Measurements from ENCODE around the gene MID2.

DNA sequence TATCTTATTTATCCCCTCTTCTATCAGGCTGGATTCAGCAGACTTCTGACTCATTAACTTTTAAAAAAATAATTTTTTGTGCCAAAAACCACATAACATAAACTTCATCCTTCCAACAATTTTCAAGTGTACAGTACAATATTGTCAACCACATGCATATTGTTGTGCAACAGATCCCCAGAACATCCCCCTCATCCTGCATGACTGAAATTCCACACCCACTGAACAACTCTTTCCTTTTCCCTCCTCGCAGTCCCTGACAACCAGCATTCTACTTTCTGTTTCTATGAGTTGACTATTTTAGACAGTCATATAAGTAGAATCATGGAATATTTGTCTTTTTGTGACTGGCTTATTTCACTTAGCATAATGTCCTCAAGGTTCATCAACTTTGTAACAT lies 2.2 kb upstream of the MID2 start:
- TF ChIP-seq, protein P1, sequence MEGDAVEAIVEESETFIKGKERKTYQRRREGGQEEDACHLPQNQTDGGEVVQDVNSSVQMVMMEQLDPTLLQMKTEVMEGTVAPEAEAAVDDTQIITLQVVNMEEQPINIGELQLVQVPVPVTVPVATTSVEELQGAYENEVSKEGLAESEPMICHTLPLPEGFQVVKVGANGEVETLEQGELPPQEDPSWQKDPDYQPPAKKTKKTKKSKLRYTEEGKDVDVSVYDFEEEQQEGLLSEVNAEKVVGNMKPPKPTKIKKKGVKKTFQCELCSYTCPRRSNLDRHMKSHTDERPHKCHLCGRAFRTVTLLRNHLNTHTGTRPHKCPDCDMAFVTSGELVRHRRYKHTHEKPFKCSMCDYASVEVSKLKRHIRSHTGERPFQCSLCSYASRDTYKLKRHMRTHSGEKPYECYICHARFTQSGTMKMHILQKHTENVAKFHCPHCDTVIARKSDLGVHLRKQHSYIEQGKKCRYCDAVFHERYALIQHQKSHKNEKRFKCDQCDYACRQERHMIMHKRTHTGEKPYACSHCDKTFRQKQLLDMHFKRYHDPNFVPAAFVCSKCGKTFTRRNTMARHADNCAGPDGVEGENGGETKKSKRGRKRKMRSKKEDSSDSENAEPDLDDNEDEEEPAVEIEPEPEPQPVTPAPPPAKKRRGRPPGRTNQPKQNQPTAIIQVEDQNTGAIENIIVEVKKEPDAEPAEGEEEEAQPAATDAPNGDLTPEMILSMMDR (IDR thresholded peaks at IDR 0.05), result no peak
- TF ChIP-seq POLR2A (IDR thresholded peaks at IDR 0.05), result no peak
